NCI-H146 (cell line): ENCODE data around the gene NEK9.
A peak's percentile ranks its signal among the peaks of the same experiment; 100 is the strongest.

Experiments
- DNase-seq: peaks from one replicate; lab custom pipeline; 2025; lab: John Stamatoyannopoulos, UW

The NEK9 gene

DNA sequence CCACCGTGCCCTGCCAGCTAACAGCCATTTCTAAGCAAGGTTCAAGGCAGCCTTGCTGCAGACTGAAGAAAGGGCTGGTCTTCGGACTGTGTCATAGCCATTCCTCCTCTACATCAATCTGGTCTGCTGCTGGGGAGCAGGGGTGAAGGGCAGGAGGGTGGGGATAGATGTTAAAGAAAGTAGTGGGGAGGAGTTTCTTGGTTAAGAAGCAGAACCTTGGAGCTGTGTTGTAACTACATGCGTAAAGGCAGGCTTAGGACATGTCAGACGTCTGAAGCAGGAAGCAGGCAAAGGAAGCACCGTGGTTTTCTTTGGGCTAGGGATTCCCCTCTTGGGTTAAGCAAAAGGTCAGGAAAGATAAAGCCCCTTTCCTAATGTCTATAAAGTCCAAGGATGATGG lies 18.1 kb upstream of the NEK9 start:
- no peak for DNase-seq

DNA sequence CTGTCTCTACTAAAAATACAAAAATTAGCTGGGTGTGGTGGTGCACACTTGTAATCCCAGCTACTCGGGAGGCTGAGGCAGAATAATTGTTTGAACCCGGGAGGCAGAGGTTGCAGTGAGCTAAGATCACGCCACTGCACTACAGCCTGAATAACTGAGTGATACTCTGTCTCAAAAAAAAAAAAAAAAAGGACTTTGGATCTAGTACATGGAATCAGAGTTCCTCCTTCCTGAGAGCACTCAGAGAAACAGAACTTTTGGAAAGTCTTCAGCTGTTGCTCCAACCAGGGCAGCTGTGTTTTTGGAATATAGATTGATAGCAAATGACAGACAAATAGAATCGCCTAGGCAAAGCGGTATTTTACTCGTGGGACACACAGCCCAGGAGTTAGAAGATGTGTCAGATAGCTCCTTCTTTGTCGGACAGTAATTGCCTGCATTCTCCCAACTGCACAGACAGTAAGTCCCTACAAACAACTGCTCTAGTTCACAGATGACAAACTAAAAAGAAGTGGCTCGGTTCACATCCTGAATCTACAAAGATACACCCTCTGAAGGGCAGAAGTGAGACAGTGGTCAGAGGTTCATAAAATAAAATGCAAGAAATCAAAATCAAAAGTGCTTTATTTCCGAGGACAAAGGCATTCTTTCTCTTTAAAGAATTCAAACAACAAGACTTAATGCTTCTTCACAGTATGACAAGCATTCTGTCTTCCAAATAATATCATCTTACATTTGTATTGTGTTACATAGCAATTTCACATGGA lies 17.1 kb upstream of the NEK9 start:
- DNase-seq, result no peak

DNA sequence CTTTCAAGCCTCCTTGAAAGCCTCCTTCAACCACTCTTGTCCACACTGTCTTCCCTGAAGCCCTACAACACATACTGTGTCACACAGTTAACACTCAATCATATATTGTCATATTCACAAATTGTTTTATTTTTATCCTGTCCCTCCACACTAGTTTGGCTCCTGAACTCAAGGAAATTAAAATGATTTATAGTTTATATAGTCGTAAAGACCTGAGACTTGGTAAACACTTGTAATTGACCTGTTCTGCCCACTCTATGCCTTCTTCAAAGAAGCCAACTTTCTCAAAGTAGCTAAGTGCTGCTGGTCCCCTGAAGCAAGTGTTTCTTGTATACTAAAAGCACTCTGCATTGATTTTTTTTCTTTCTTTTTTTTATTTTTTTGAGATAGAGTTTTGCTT lies 15.6 kb upstream of the NEK9 start:
- no peak for DNase-seq

DNA sequence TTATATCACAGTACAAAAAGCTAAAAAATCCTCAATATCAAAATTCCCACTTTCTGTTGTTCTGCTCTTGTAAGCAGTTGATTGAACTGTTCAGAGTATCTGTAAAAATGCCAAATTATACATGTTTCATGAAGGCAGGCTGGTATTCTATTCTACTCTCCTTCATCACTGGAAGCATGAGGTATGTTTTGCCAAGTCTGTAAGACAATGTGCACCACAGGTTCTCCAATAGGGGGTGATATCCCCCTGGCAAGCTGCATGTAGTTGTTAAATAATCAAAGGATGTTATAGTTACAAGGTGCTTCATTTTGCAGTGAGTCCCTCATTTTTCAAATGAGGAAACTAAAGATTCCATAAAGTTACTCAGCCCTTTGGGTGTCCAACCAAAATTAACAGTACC lies 15.1 kb upstream of the NEK9 start:
- no peak for DNase-seq

DNA sequence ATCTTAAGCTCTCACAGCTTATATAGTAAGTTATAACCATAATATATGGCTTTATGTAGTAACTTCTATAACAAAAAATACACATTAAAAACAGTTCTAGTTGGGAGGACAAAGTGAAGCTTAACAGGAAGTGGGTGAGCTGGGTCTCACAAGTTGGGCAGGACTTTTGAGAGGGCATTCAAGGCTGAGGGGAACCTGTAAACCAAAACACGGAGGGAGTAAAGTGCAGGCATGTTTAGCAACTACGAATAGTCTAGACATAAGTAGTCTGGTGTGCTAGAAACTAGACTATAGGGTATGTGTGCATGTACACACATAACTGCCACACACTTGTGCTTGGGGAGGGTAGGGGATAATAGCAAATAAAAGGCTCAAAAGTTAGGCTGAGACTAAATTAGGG lies 14.2 kb upstream of the NEK9 start:
- DNase-seq, result no peak

DNA sequence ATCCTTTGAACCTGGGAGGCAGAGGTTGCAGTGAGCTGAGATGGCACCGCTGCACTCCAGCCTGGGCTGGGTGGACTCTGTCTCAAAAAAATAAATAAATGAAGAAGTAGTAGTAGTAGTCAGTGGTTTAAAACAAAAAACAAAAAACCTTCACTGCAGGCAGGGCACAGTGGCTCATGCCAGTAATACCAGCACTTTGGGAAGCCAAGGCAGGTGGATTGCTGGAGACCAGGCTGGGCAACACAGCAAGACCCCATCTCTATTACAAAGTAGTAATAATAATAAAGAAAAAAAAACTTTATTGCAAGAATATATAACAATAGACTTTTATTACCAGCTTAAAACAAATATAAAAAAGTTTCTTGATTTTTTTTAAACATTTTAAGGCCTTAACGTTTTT lies 13.8 kb upstream of the NEK9 start:
- no peak for DNase-seq

DNA sequence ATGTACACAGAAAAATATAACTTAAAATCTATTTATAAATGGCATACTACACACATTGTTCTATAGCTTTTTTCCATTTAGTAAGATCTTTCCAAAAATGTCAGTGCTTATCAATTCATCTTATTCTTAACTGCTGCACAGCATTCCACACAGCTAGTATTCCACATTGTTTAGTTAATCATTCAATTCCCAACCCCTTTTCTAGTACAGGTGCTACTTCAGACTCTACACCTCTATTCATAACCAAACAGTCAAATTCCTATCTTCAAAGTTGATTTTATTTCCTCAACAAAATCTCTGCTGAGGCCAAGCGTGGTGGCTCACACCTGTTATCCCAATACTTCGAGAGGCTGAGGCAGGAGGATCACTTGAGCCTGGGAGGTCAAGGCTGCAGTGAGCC lies 12.3 kb upstream of the NEK9 start:
- DNase-seq, result no peak

DNA sequence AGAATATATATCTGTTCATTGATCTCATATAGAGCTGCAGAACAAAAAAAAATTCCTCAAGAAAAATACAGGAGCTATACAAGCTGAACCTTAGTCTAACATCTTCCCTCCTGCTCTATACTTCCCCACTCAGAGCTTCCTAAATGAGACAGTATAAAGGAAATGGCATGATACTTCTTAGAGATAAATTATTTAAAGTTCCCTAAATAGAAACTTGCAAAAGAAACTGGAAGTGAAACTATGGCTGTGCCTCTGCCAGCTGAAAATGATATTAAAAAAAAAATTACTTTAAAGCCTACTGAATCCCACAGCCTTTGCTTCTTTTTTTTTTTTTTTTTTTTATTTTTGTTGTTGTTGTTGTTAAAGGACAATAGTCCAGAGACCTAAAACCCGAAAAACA lies 11.6 kb upstream of the NEK9 start:
- DNase-seq, result no peak

DNA sequence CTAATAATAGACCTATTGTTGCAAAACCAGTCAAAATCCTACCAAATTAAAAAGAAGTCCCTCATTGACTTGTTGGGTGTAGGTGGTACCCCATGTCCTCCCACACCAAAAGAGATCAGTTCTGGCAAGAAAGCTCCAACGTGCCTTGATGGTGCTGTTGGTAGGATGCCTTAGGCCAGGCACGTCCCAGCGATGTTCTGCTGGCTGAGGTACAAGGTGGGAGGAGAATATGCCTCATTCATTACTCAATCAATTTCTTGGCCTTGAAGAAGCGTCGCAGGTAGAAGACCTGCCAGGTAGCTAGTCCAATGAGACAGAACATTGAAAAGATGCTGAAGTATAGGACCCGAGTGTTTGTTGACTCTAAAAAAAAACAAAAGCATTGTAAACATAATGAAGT lies 7.8 kb upstream of the NEK9 start:
- DNase-seq, result no peak

DNA sequence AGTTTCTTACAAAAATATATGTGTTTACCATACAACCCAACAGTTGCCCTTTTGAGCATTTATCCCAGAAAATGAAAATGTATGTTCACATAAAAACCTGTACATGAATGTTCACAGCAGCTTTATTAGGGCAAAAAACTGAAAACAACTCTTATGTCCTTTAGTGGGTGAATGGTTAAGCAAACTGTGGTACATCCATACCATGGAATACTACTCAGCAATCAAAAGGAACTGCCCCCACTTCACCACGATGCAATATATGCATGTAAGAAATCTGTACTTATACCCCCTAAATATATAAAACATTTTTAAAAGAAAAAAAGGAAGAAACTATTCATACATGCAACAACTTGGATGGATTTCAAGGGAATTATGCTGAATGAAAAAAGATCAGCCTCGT lies 6.7 kb upstream of the NEK9 start:
- no peak for DNase-seq

DNA sequence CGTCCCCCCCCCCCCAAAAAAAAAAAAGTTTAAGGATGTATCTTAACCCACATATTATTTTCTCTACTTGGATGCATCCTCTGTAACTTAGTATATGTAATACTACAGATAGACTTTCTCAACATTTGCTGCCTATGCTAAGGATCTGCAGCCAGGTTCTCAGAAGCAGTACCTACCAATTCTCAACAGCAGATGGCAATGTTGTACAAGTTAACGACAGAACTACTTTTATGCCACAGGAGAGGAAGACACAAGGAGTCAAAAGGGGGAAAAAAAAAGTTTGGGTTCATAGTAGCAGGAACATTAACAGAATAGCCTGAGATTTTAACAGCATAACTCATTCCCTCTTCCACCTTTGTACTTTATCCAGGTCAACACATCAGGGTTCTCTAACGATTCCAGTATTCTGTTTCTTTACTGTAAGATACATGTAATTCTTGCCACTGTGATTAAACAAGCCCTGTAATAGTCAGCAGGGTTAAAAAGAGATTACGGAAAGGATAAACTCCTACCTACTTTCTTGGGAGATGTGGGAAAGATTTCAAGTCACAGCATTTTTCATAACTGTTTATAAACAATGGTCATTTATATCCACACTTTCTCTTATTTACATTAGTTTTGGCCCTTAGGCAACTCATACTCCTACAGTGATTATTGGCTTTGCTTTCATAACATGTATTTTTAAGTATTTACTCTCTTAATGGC lies 5.7 kb upstream of the NEK9 start:
- peak; percentile 35 for DNase-seq

DNA sequence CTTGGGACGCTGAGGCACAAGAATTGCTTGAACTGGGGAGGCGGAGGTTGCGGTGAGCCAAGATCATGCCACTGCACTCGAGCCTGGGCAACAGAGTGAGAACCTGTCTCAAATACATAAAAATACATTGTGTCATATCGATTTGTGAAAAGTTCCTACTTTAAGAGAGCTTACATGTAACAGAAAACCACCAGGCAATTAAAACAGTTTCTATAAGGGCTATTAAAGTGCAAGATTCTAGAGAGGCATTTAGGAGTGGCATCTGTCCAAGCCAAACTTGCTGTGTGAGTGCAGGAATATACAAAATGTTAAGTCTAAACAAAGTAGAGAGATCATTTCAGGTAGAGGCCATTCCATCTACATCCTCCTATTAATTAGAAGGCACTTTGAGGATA lies 1.7 kb upstream of the NEK9 start:
- no peak for DNase-seq

DNA sequence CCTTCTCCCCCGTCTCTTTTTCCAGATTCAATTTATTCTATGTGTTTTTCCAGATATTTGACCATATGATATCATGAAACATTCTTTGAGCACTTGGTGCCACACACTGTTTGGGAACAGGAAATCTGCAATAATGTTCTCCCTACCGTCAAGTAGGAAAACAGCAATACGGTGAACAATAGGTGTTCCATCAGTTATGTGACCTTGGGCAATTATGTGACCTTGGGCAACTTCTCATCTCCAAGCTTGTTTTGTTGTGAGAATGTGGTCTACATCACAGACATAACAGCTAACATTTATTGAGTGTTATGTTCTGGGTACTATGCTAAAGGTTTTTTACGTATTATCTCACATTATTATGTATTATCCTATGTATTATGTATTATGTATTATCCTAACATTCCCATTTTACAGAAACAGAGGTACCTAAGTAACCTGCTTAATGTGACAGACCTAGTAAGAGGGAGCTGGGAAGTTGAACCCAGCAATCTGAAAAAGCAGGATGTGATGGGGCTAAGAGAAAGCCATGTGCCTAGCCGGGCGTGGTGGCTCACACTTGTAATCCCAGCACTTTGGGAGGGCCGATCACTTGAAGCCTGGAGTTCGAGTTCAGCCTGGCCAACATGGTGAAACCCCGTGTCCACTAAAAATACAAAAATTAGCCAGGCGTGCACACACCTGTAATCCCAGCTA lies 1.2 kb upstream of the NEK9 start:
- DNase-seq, result no peak

DNA sequence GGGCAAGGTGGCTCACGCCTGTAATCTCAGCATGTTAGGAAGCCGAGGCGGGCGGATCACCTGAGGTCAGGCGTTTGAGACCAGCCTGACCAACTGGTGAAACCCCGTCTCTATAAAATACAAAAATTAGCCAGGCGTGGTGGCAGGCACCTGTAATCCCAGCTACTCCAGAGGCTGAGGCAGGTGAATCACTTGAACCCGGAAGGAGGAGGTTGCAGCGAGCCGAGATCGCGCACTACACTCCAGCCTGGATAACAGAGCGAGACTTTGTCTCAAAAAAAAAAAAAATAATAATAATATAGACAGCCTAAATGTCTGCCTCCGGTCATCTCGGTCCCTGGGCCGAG lies 599 bp upstream of the NEK9 start:
- peak; percentile 6 for DNase-seq

DNA sequence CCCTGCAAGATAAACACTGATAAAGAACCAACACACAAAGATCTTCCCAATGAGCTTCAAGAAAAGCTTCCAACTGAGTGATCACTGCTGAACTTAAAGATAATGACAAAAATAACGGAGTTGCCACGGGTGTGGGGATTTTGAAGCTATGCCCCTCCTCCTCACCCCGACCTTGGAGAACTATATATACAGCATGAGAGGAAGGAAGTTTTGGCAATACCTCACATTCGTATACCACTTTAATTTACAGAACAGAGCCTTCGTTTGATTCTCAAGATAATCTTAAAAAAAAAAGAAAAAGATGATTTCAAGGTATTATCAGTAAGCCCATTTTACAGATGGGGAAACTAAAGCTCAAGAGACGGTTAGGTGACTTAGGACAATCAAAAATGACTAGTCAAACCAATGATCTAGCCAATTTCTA lies 715 bp downstream of the NEK9 start:
- DNase-seq, result no peak

DNA sequence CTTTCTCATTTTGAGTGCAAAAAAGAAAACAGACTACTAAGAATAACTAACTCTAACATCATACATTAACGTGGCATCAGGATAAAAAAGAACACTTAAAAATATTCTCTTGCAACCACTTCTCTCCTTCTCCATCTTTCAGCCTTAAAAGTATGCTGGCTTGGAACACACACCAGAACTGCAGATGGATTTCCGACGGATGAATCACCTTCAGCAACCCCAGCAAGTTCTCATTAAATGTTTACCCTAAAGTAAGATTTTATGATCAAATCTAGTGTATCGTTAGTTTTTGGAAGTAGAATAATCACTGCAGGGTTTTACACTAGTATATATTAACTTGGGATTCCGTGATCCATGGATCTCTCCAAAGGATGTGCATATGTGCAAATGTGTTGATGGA lies 1.2 kb downstream of the NEK9 start:
- no peak for DNase-seq

DNA sequence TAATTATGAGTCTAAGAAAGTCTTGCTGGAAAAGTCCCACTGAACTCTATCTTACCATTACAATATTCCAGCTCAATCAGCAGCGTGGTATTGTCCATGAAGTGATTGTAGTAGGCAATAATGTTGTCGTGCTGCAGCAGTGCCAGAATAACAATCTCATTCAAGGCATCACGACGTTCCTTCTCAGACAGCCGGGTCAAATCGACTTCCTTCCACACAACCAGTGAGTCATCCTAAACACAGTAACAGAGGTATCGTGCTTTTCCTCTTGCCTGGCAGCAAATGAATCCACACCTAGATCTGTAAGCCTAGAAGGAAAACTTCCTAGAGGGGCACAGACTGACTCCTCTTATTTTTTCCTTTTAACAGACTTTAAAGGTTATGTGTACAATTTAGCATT lies 2.9 kb downstream of the NEK9 start:
- no peak for DNase-seq

DNA sequence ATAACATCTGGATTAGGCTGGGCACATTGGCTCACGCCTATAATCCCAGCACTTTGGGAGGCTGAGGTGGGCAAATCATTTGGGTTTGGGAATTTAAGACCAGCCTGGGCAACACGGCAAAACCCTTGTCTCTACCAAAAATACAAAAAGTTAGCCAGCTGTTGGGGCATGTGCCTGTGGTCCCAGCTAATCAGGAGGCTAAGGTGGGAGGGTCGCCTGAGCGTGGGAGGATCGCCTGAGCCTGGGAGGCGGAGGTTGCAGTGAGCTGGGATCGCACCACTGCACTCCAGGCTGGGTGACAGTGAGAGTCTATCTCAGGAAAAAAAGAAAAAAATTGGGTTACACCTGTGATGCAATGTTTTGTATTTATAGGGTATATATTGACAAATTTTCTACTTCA lies 5.3 kb downstream of the NEK9 start:
- DNase-seq, result no peak

DNA sequence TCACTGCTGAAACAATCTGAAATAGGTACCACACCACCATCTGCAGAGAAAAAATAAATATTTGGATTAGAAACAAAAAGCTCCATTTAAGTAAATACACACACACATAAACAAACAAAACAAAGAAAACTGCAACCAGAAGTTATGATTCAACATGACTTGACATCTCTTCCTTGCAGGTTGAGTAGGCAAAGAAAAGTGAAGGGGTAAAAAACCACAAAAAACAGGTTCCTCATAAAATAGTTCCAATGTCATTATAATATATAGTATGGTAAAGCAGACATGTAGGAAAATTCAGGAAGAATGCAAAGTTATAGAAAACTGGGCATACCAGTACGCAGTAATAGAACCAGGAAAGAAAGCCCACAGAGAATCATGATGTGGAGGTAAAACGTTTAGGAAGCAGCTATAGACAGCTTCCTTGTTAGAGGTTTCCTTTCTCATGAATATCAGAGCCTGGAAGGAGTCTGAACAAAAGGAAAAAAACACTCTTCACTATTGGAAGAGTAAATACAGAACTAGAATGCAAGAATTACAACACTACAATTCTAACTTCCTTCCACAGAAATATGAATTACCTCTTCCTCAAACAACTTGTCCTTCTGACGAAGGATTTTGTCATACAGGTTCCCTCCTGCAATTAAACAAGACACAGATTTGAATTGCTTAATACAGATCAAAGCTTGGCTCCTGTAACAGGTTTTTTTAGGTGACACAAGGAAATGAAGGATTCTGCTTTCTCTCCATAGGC lies 6.1 kb downstream of the NEK9 start:
- DNase-seq, result no peak

DNA sequence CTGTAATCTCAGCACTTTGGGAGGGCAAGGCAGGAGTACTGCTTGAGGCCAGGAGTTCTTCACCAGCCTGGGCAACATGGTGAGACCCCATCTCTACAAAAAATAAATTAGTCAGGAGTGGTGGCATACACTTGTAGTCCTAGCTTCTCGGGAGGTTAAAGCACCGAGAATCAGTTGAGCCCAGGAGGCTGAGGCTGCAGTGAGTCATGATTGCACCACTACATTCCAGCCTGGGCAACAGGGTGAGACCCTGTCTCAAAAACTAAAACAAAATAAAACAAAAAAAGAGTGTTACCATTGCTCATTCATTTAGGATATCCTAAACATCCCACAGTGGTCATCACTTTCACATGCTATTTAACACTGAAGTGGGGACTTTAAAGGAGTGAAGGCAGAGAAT lies 7.8 kb downstream of the NEK9 start:
- no peak for DNase-seq

DNA sequence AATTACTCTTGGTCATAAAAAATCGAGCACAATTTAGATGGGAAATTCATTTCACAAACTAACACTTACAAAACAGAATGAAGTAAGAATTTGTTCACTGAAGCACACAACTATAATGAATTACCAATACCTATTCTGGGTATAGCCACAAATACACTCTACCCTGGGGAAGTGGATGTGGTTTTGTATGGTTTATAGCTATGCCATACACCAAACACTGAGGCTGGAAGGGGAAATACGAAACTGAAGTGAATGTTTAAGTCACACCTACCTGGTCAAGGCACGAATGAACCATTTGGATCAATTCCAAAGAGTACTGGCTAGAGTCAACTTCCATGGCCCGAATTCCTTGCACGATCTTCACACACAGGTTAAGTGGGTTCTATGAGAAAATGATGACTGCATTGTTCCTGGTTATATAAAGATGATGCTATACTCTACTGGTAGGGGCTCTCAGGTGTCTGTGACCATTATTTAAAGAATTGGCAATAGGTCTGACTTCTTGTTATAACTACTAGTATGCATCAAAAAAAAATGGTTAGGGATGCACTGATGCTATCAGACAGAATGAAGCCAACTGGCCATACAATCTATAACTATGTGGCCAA lies 12.8 kb downstream of the NEK9 start:
- no peak for DNase-seq

DNA sequence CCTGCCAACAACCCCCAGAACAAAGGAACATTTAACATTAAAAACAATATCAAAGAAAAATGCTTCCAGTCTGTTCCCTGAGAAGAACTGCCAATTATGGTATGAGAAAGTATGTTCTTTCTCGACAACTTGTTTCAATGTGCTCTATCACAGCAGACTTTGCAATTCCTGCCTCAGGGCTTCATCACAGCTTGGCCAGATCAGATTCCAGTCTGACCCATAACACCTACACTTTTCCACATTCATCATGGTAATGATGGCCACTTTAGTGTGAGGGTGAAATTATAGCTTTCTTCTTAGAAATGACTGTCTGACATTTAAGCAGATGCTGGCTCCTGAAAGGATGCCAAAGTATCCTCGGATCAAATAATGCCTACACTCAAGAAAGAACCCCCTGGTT lies 17.0 kb downstream of the NEK9 start:
- DNase-seq, result no peak
